ENCODE results near the gene CALR3. TPM values are rescaled to one million over a fixed set of nuclear protein-coding genes. Genes with fewer than 3 reads are reported as not detected.
"Not testable (repeated sequence)": the region's sequence is repeated elsewhere in the genome, so short reads cannot be mapped to it uniquely, and the experiment has no call there.

The CALR3 gene
- total RNA-seq (not detected), polyA plus RNA-seq (not detected)
- long read RNA-seq, donor 1: 0 reads
- long read RNA-seq, donor 2: 0 reads
- long read RNA-seq, donor 3: 0 reads
- long read RNA-seq, donor 4: 0 reads

GRCh38 chr19:16495982-16496612 lies at the start of gene CALR3, which contains the start of gene C19orf44:
TSS of gene CALR3 (minus strand) at chr19:16496167. CDS start at chr19:16496129, 38 bp downstream.
TSS of gene C19orf44 (plus strand) at chr19:16496394. CDS start at chr19:16500793, 4,399 bp downstream.
- no peaks in the 10 kb centered on the region for H3K9me3 ChIP-seq (ENCODE audit: control insufficient read depth, low read length)
- ATAC-seq (peak; percentile 99), DNase-seq (peak; percentile 99 to 100 (median 99))
- H3K4me1 ChIP-seq (ENCODE audit: control insufficient read depth, insufficient read depth, low read length): no peaks in the 10 kb centered on the region
- under 1% methylated on average over 52 of the region's 52 CpGs for WGBS
- peak within 1 kb of the TSS; percentile 44 for H3K27ac ChIP-seq (ENCODE audit: low read length)
- H3K27me3 ChIP-seq (ENCODE audit: control insufficient read depth, insufficient read depth): no peaks in the 10 kb centered on the region
- peak within 1 kb of the TSS; percentile 59 for H3K4me3 ChIP-seq (ENCODE audit: low read length)
- intact Hi-C loops (cut with DNase I): no loop called here

- intact Hi-C loops (cut with DNase I): no loop called here
- no peak overlapping the region for H3K4me3 ChIP-seq (ENCODE audit: low read length)
- H3K27ac ChIP-seq (ENCODE audit: low read length): no peak overlapping the region
- peaks cover 5% of the 10 kb centered on the region for H3K4me1 ChIP-seq (ENCODE audit: control insufficient read depth, insufficient read depth, low read length)
- no peak for ATAC-seq
- no peaks in the 10 kb centered on the region for H3K9me3 ChIP-seq (ENCODE audit: control insufficient read depth, low read length)
- H3K27me3 ChIP-seq (ENCODE audit: control insufficient read depth, insufficient read depth): no peaks in the 10 kb centered on the region
- 91% methylated on average over 11 of the region's 11 CpGs for WGBS
- no peak for DNase-seq
Observed at GRCh38 chr19:16544473-16545231, 48.7 kb upstream of the CALR3 start.

GRCh38 chr19:16543734-16544133 lies 47.8 kb upstream of the CALR3 start:
- ATAC-seq; H3K27ac ChIP-seq (ENCODE audit: low read length); H3K27me3 ChIP-seq (ENCODE audit: control insufficient read depth, insufficient read depth); H3K9me3 ChIP-seq (ENCODE audit: control insufficient read depth, low read length); H3K4me1 ChIP-seq (ENCODE audit: control insufficient read depth, insufficient read depth, low read length); intact Hi-C loops (cut with DNase I); H3K4me3 ChIP-seq (ENCODE audit: low read length): not testable (repeated sequence)
- peak in 1 of 3 donors; percentile 16 for DNase-seq
- WGBS: 86% methylated on average over 6 of the region's 6 CpGs

DNA sequence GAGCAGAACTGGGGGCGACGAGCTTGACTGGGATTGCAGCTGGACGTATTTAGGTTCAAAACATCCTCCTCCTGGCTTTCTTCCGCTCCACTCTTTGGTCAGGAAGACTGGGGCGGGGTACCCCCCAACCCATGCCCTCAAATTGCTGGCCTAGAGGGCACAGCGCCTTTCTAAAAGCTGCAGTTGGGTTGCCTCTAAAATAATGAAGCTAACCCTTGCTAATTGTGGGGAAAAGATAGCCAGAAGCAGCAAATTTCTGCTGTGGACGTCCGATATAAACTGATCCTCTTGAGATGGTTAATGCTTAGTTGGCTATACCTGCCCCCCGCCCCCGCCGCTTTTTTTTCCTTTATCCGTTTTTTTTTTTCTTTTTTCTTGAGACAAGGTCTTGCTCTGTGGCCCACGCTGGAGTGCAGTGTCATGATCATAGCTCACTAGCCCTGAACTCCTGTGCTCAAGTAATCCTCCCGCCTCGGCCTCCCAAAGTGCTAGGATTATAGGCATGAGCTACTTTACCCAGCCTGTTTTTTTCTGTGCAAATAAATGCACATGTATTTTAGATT lies 47.0 kb upstream of the CALR3 start:
- Histone ChIP-seq H3K4me3 (ENCODE audit: low read length) (peak overlapping the region; percentile 85), H3K9me3 (ENCODE audit: control insufficient read depth, low read length) (no peaks in the 10 kb centered on the region), H3K27me3 (ENCODE audit: control insufficient read depth, insufficient read depth) (no peaks in the 10 kb centered on the region), H3K4me1 (ENCODE audit: control insufficient read depth, insufficient read depth, low read length) (peaks cover 5% of the 10 kb centered on the region), H3K27ac (ENCODE audit: low read length) (peak overlapping the region; percentile 16)
- WGBS: 5% methylated on average over 15 of the region's 15 CpGs
- ATAC-seq (no peak), DNase-seq (peak in 1 of 3 donors; percentile 31)
- intact Hi-C loops (cut with DNase I): no loop called here

GRCh38 chr19:16542045-16542909 lies 46.3 kb upstream of the CALR3 start, which contains the start of gene CHERP:
TSS of gene CHERP (minus strand) at chr19:16542437. CDS start at chr19:16542378, 59 bp downstream.
- no peaks in the 10 kb centered on the region for H3K27me3 ChIP-seq (ENCODE audit: control insufficient read depth, insufficient read depth)
- WGBS: under 1% methylated on average over 108 of the region's 108 CpGs
- peak within 1 kb of the TSS; percentile 48 for H3K27ac ChIP-seq (ENCODE audit: low read length)
- ATAC-seq: peak; percentile 96 to 97
- intact Hi-C loops (cut with DNase I): no loop called here
- peak; percentile 96 to 98 (median 98) for DNase-seq
- peaks cover 5% of the 10 kb centered on the region for H3K4me1 ChIP-seq (ENCODE audit: control insufficient read depth, insufficient read depth, low read length)
- H3K4me3 ChIP-seq (ENCODE audit: low read length): peak within 1 kb of the TSS; percentile 85
- no peaks in the 10 kb centered on the region for H3K9me3 ChIP-seq (ENCODE audit: control insufficient read depth, low read length)

DNA sequence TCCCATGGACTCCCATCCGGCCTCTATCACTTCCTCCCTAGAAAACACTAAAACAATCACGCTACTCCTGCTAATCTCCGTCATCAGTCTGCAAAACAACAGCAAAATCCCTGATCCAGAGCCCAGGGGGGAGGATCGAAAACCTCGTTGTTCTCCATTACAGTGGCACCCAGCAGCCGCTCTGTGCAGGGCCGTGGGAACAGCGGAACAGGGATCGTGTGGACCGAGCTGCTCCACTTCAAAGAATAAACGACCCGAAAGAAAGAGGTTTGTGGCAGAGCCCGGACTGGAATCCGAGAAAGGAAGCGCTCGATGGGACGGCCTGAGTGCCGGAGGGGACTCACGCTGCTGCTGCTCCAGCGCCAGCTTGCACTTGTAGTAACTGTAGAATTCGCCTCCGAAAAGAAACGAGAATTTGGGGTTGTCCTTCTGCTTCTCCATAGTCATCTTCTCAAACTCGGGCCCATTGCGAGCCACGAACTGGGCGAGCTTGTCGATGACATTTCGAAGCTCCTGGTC lies 45.6 kb upstream of the CALR3 start:
- WGBS: 1% methylated on average over 29 of the region's 29 CpGs
- no peak for DNase-seq
- H3K27me3 ChIP-seq (ENCODE audit: control insufficient read depth, insufficient read depth): no peaks in the 10 kb centered on the region
- H3K9me3 ChIP-seq (ENCODE audit: control insufficient read depth, low read length): no peaks in the 10 kb centered on the region
- peaks cover 5% of the 10 kb centered on the region for H3K4me1 ChIP-seq (ENCODE audit: control insufficient read depth, insufficient read depth, low read length)
- peak overlapping the region; percentile 85 for H3K4me3 ChIP-seq (ENCODE audit: low read length)
- intact Hi-C loops (cut with DNase I): no loop called here
- H3K27ac ChIP-seq (ENCODE audit: low read length): peak overlapping the region; percentile 48
- ATAC-seq: no peak

DNA sequence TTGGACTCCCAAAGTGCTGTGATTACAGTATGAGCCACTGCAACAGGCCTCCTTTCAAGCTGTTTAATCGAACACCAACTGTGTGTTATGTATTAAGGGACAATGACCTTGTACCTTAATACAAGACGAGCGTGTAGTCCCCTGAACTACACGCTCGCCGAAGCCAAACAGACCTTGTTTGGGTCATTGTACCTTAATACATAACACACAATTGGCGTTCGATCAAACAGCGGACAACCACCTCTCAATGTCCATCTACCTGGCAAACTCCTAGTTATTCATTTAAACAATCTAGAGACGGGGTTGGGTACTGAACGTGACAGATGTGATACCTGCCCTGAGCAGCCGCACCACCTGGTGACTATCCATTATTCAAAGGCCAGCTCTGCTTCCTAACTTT lies 45.0 kb upstream of the CALR3 start:
- intact Hi-C loops (cut with DNase I): no loop called here
- Histone ChIP-seq H3K27me3 (ENCODE audit: control insufficient read depth, insufficient read depth) (no peaks in the 10 kb centered on the region), H3K27ac (ENCODE audit: low read length) (no peak overlapping the region), H3K4me3 (ENCODE audit: low read length) (peak overlapping the region; percentile 85), H3K4me1 (ENCODE audit: control insufficient read depth, insufficient read depth, low read length) (peaks cover 5% of the 10 kb centered on the region), H3K9me3 (ENCODE audit: control insufficient read depth, low read length) (no peaks in the 10 kb centered on the region)
- ATAC-seq: no peak
- 81% methylated on average over 12 of the region's 12 CpGs for WGBS
- DNase-seq: peak in 1 of 3 donors; percentile 35

DNA sequence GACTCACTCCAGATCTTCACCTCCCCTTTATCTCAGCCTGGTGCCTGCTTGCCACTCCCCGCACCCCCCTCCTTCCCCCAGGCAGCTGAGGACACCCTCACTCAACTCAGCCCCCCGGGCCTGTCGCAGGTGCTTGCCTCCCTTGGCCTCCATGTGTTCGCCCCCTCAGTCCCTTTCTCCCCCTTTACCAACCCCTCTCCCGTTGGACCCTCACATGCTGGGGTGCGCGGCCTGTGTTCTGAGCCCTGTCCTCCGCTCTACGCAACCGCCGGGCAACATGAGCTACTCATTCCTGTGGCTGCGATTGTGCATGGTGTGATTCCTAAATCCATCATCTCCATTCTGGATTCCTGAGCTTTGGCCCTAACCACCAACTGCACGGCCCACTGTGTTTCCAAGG lies 41.1 kb upstream of the CALR3 start:
- no peaks in the 10 kb centered on the region for H3K9me3 ChIP-seq (ENCODE audit: control insufficient read depth, low read length)
- no peak overlapping the region for H3K27ac ChIP-seq (ENCODE audit: low read length)
- peaks cover 5% of the 10 kb centered on the region for H3K4me1 ChIP-seq (ENCODE audit: control insufficient read depth, insufficient read depth, low read length)
- H3K27me3 ChIP-seq (ENCODE audit: control insufficient read depth, insufficient read depth): no peaks in the 10 kb centered on the region
- 87% methylated on average over 13 of the region's 13 CpGs for WGBS
- H3K4me3 ChIP-seq (ENCODE audit: low read length): no peak overlapping the region
- intact Hi-C loops (cut with DNase I): no loop called here
- ATAC-seq: no peak
- DNase-seq: peak in 2 of 3 donors; percentile 28 to 33

GRCh38 chr19:16536130-16536529 lies 40.2 kb upstream of the CALR3 start:
- ATAC-seq (no peak), DNase-seq (peak in 1 of 3 donors; percentile 34)
- Histone ChIP-seq H3K27me3 (ENCODE audit: control insufficient read depth, insufficient read depth) (no peaks in the 10 kb centered on the region), H3K4me1 (ENCODE audit: control insufficient read depth, insufficient read depth, low read length) (peaks cover 2% of the 10 kb centered on the region), H3K9me3 (ENCODE audit: control insufficient read depth, low read length) (no peaks in the 10 kb centered on the region), H3K27ac (ENCODE audit: low read length) (no peak overlapping the region), H3K4me3 (ENCODE audit: low read length) (no peak overlapping the region)
- WGBS: 92% methylated on average over 9 of the region's 9 CpGs
- intact Hi-C loops (cut with DNase I): no loop called here

GRCh38 chr19:16535381-16535780 lies 39.4 kb upstream of the CALR3 start:
- H3K27ac ChIP-seq (ENCODE audit: low read length): no peak overlapping the region
- H3K4me3 ChIP-seq (ENCODE audit: low read length): no peak overlapping the region
- ATAC-seq (no peak), DNase-seq (peak in 1 of 3 donors; percentile 42)
- intact Hi-C loops (cut with DNase I): no loop called here
- WGBS: 92% methylated on average over 18 of the region's 18 CpGs
- no peaks in the 10 kb centered on the region for H3K9me3 ChIP-seq (ENCODE audit: control insufficient read depth, low read length)
- H3K4me1 ChIP-seq (ENCODE audit: control insufficient read depth, insufficient read depth, low read length): no peaks in the 10 kb centered on the region
- no peaks in the 10 kb centered on the region for H3K27me3 ChIP-seq (ENCODE audit: control insufficient read depth, insufficient read depth)

Measured in right cardiac atrium (tissue), 5 donors.